ENCODE measurements around the gene BCL2L15. TPM values are rescaled to one million over a fixed set of nuclear protein-coding genes. Genes with fewer than 3 reads are reported as not detected.

BCL2L15 gene
- not detected in 2 replicates for total RNA-seq

GRCh38 chr1:113887402-113888175 is at the start of gene BCL2L15:
Gene BCL2L15, minus strand, starts transcription at chr1:113887581. Its CDS starts 206 bp downstream, at chr1:113887375.

GRCh38 chr1:113928941-113929749 is 41.8 kb upstream of the BCL2L15 start, which contains the start of gene HIPK1:
Gene HIPK1, plus strand, starts transcription at chr1:113929324.

GRCh38 chr1:113904674-113905434 is 17.5 kb upstream of the BCL2L15 start, which contains the start of the genes AP4B1 and DCLRE1B:
Gene AP4B1, minus strand, starts transcription at chr1:113904799. Its CDS starts 82 bp downstream, at chr1:113904717.
Gene DCLRE1B, plus strand, starts transcription at chr1:113905326. Its CDS starts 261 bp downstream, at chr1:113905587.

GRCh38 chr1:113871597-113872113 is 15.7 kb downstream of the BCL2L15 start, which contains the start of gene PTPN22:
Gene PTPN22, minus strand, starts transcription at chr1:113871712.

Other genes starting within 250 kb of the BCL2L15 start
- gene PHTF1, start 128.1 kb downstream of the BCL2L15 start, total RNA-seq, result 14.1 and 28.5 TPM in 2 replicates
- 6.1 and 6.2 TPM in 2 replicates for gene RSBN1, start 75.1 kb downstream of the BCL2L15 start, total RNA-seq
- gene PTPN22, start 15.9 kb downstream of the BCL2L15 start, total RNA-seq, result under 0.01 TPM in 1 of 2 replicates, not detected in the other
- gene AP4B1, start 17.2 kb upstream of the BCL2L15 start, total RNA-seq, result 13.9 and 19.8 TPM in 2 replicates
- gene DCLRE1B, start 17.7 kb upstream of the BCL2L15 start, total RNA-seq, result 5.8 and 7.2 TPM in 2 replicates
- 23.3 and 23.5 TPM in 2 replicates for gene HIPK1, start 41.7 kb upstream of the BCL2L15 start, total RNA-seq
- 12.2 and 28.7 TPM in 2 replicates for gene OLFML3, start 91.9 kb upstream of the BCL2L15 start, total RNA-seq